ENCODE measurements around the gene DRAM2.

GRCh38 chr1:111162488-111162880, 22.6 kb upstream of the DRAM2 start:
- TF ChIP-seq POLR2A (IDR thresholded peaks at IDR 0.05; ENCODE audit: low read depth) (no peak), CTCF (IDR thresholded peaks at IDR 0.05) (no peak), POLR2AphosphoS5 (IDR thresholded peaks at IDR 0.05) (no peak)
